DOHH2 (cell line): ENCODE measurements around the gene PPP1R27.

Experiments
- H3F3A ChIP-seq: fragments of 200-600 bp; sonication (generic), shearing (Covaris generic); 2 replicates; pipeline ENCODE4 v1.6.0; 2016; ENCODE audit warnings: antibody characterized with exemption, mild to moderate bottlenecking; ENCODE audit not compliant: control insufficient read depth, insufficient read depth
- H3K27ac ChIP-seq: fragments of 200-600 bp; sonication (generic); 2 replicates; pipeline ENCODE4 v1.5.1; 2014; ENCODE audit warnings: low read depth, mild to moderate bottlenecking, low read length, moderate library complexity
- H3K27me3 ChIP-seq: fragments of 200-600 bp; sonication (generic); 2 replicates; pipeline ENCODE4 v1.6.1; 2014; ENCODE audit warnings: mild to moderate bottlenecking, low read length, mixed read lengths; ENCODE audit not compliant: control insufficient read depth
- H3K36me3 ChIP-seq: fragments of 200-600 bp; sonication (generic); 2 replicates; pipeline ENCODE4 v1.6.1; 2014; ENCODE audit warnings: mild to moderate bottlenecking, low read length, moderate library complexity, mixed read lengths; ENCODE audit not compliant: control insufficient read depth
- H3K4me1 ChIP-seq: fragments of 200-600 bp; sonication (generic); 2 replicates; pipeline ENCODE4 v1.6.1; 2014; ENCODE audit warnings: mild to moderate bottlenecking, low read length, mixed read lengths; ENCODE audit not compliant: control insufficient read depth
- H3K4me2 ChIP-seq: fragments of 200-600 bp; sonication (generic); 2 replicates; pipeline ENCODE4 v1.6.0; 2014; ENCODE audit warnings: mild to moderate bottlenecking, low read length, moderate library complexity
- H3K4me3 ChIP-seq: fragments of 200-600 bp; sonication (generic); 2 replicates; pipeline ENCODE4 v1.5.1; 2014; ENCODE audit warnings: mild to moderate bottlenecking, low read length, mixed read lengths
- H3K79me2 ChIP-seq: fragments of 200-600 bp; sonication (generic); 2 replicates; pipeline ENCODE4 v1.6.1; 2014; ENCODE audit warnings: mild to moderate bottlenecking, low read length, mixed read lengths; ENCODE audit not compliant: control insufficient read depth
- H3K9me2 ChIP-seq: fragments of 200-600 bp; sonication (generic); replicated peaks from 2 replicates; pipeline ENCODE4 v1.6.1; 2014; ENCODE audit warnings: mild to moderate bottlenecking, low read length, mixed read lengths; ENCODE audit not compliant: control insufficient read depth
- H3K9me3 ChIP-seq: fragments of 200-600 bp; sonication (generic); 2 replicates; pipeline ENCODE4 v1.6.1; 2014; ENCODE audit warnings: antibody characterized with exemption, low read length, mixed read lengths; ENCODE audit not compliant: control insufficient read depth, insufficient read depth
- H4K20me1 ChIP-seq: fragments of 200-600 bp; sonication (generic); 2 replicates; pipeline ENCODE4 v1.6.0; 2014; ENCODE audit warnings: low read depth, mild to moderate bottlenecking, antibody characterized with exemption, low read length, moderate library complexity; ENCODE audit not compliant: control insufficient read depth, insufficient read depth
- EZH2phosphoT487 ChIP-seq: fragments of 200-600 bp; sonication (generic); IDR thresholded peaks from 2 replicates; pipeline ENCODE4 v1.6.1; 2017; ENCODE audit warnings: borderline replicate concordance, mild to moderate bottlenecking, antibody characterized with exemption, low read length, moderate library complexity, mixed read lengths
- TF ChIP-seq, protein P1 (sequence below): fragments of 200-600 bp; sonication (generic); IDR thresholded peaks from one replicate; pipeline ENCODE4 v1.5.1; 2014; ENCODE audit warnings: antibody characterized with exemption, mild to moderate bottlenecking, low read depth, low read length; ENCODE audit not compliant: poor library complexity, severe bottlenecking

The PPP1R27 gene

DNA sequence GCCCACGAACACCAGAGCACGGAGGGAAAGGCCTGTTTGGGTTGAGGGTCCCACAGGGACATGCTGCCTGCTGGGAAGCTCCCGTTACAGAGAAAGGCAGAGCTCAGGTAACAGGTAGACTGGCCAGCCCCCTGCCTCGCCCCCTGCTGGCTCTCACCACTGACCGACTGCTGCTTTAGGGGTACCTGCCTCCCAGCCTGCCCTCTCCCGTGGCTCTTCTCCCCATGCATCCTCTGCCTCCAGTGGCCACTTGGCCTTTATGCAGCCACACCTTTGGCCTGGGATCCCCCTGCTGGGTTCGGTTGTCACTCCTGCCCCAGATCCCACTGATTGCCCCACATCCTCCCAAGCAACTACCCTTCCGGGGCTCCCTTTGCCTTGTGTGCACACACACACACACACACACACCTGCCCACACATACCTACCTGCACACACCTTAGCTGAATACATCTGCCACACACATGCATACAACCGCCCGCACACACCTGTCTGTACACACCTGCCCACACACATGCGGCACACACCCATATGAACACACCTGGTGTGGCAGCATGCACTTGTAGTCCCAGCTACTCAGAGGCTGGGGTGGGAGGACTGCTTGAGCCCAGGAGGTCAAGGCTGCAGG is 8.9 kb downstream of the PPP1R27 start:
- H3K9me3 ChIP-seq = no peaks in the 10 kb centered on the region
- no peaks in the 10 kb centered on the region for H3K79me2 ChIP-seq
- H3K4me1 ChIP-seq = no peaks in the 10 kb centered on the region
- H3K27me3 ChIP-seq = no peaks in the 10 kb centered on the region
- no peak overlapping the region for H3K4me3 ChIP-seq
- no peaks in the 10 kb centered on the region for H3K9me2 ChIP-seq
- H3F3A ChIP-seq = no peaks in the 10 kb centered on the region
- H3K4me2 ChIP-seq = no peak overlapping the region
- H3K36me3 ChIP-seq = no peaks in the 10 kb centered on the region
- H3K27ac ChIP-seq = no peak overlapping the region
- no peak for TF ChIP-seq EZH2phosphoT487
- TF ChIP-seq, protein P1, sequence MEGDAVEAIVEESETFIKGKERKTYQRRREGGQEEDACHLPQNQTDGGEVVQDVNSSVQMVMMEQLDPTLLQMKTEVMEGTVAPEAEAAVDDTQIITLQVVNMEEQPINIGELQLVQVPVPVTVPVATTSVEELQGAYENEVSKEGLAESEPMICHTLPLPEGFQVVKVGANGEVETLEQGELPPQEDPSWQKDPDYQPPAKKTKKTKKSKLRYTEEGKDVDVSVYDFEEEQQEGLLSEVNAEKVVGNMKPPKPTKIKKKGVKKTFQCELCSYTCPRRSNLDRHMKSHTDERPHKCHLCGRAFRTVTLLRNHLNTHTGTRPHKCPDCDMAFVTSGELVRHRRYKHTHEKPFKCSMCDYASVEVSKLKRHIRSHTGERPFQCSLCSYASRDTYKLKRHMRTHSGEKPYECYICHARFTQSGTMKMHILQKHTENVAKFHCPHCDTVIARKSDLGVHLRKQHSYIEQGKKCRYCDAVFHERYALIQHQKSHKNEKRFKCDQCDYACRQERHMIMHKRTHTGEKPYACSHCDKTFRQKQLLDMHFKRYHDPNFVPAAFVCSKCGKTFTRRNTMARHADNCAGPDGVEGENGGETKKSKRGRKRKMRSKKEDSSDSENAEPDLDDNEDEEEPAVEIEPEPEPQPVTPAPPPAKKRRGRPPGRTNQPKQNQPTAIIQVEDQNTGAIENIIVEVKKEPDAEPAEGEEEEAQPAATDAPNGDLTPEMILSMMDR = peak; percentile 27
- no peaks in the 10 kb centered on the region for H4K20me1 ChIP-seq

DNA sequence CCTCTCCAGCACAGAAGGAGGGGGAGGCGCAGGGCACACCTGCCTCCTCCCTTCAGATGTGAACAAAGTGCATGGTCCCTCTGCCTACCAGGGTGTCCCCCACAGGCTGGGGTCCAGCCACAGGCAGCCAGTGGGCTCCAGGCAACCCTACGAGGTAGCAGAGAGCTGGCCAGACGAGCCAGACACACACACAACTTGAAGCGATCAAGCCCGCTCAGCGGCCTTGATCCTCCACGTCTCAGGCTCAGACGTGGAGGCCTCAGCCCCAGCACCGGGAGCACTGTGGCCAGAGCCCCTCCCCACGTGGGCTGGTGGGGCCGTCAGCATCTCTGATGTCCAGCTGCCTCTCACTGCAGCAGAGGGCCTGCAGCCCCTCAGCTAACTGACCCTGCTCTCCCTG is 10.3 kb downstream of the PPP1R27 start:
- H3K27me3 ChIP-seq = no peaks in the 10 kb centered on the region
- no peaks in the 10 kb centered on the region for H3K79me2 ChIP-seq
- no peaks in the 10 kb centered on the region for H3K9me3 ChIP-seq
- H3K36me3 ChIP-seq = no peaks in the 10 kb centered on the region
- H3K4me2 ChIP-seq = no peak overlapping the region
- TF ChIP-seq, protein P1 = no peak
- TF ChIP-seq EZH2phosphoT487 = no peak
- no peaks in the 10 kb centered on the region for H3F3A ChIP-seq
- no peaks in the 10 kb centered on the region for H3K4me1 ChIP-seq
- no peaks in the 10 kb centered on the region for H4K20me1 ChIP-seq
- no peaks in the 10 kb centered on the region for H3K9me2 ChIP-seq
- no peak overlapping the region for H3K4me3 ChIP-seq
- H3K27ac ChIP-seq = no peak overlapping the region

DNA sequence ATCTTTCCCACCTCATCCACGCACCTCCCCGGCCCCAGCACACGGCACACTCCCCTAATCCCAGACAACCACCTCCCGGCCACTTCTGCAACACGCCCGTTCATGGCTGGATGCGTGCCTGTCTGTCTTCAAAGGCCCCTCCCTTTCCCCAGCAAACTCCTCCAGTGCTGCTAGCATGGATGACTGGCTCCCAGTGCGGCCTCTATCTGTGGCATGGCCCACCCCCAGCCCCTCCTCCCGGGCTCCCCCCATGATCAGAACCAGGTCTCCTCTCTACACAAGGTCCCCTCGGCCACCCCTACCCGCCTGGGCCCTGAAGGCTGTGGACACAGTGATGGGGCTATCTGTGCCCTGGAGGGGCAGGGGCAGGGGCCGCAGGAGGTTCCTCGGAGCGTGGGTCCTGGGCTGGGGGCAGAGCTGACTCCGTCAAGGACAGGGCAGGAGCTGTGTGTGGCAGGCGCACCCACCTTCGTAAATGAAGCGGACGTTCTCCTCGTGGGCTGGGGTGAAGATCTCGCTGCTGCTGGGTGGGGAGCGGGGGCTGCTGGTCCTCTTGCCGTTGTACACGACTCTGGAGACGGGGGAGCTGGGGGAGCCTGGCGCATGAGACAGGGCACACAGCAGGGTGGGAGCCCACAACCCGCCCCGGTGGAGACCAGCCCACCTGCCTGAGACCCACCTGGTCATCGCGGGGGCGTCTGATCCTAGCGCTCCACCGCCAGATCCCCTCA is 10.9 kb downstream of the PPP1R27 start:
- no peaks in the 10 kb centered on the region for H3F3A ChIP-seq
- H3K27me3 ChIP-seq = no peaks in the 10 kb centered on the region
- no peak overlapping the region for H3K4me3 ChIP-seq
- H3K9me2 ChIP-seq = no peaks in the 10 kb centered on the region
- H3K4me2 ChIP-seq = no peak overlapping the region
- no peaks in the 10 kb centered on the region for H3K4me1 ChIP-seq
- no peaks in the 10 kb centered on the region for H3K9me3 ChIP-seq
- no peaks in the 10 kb centered on the region for H3K36me3 ChIP-seq
- H4K20me1 ChIP-seq = no peaks in the 10 kb centered on the region
- TF ChIP-seq, protein P1 = no peak
- TF ChIP-seq EZH2phosphoT487 = no peak
- no peaks in the 10 kb centered on the region for H3K79me2 ChIP-seq
- no peak overlapping the region for H3K27ac ChIP-seq
